ENCODE data around the gene NPAS4. TPM values are rescaled to one million over a fixed set of nuclear protein-coding genes. Genes with fewer than 3 reads are reported as not detected.

NPAS4 gene
- polyA plus RNA-seq, 1 donor = 1.7 TPM

Other genes starting within 250 kb of the NPAS4 start
- gene KLC2, start 163.3 kb upstream of the NPAS4 start, polyA plus RNA-seq = 18.2 TPM
- 122 TPM for gene RAB1B, start 152.4 kb upstream of the NPAS4 start, polyA plus RNA-seq
- 8.0 TPM for gene CNIH2, start 142.9 kb upstream of the NPAS4 start, polyA plus RNA-seq
- 102 TPM for gene YIF1A, start 131.9 kb upstream of the NPAS4 start, polyA plus RNA-seq
- gene TMEM151A, start 129.1 kb upstream of the NPAS4 start, polyA plus RNA-seq = 3.1 TPM
- gene CD248, start 104.0 kb upstream of the NPAS4 start, polyA plus RNA-seq = 24.6 TPM
- gene RIN1, start 84.6 kb upstream of the NPAS4 start, polyA plus RNA-seq = 5.2 TPM
- gene BRMS1, start 75.9 kb upstream of the NPAS4 start, polyA plus RNA-seq = 32.4 TPM
- gene B4GAT1, start 73.4 kb upstream of the NPAS4 start, polyA plus RNA-seq = 31.0 TPM
- gene SLC29A2, start 49.3 kb upstream of the NPAS4 start, polyA plus RNA-seq = 13.2 TPM
- 69.5 TPM for gene MRPL11, start 17.8 kb downstream of the NPAS4 start, polyA plus RNA-seq
- 5.1 TPM for gene PELI3, start 45.9 kb downstream of the NPAS4 start, polyA plus RNA-seq
- gene DPP3, start 59.4 kb downstream of the NPAS4 start, polyA plus RNA-seq = 28.8 TPM
- 40.8 TPM for gene BBS1, start 89.6 kb downstream of the NPAS4 start, polyA plus RNA-seq
- 8.5 TPM for gene ZDHHC24, start 125.0 kb downstream of the NPAS4 start, polyA plus RNA-seq
- 0.22 TPM for gene ACTN3, start 125.9 kb downstream of the NPAS4 start, polyA plus RNA-seq
- 11.9 TPM for gene CTSF, start 147.6 kb downstream of the NPAS4 start, polyA plus RNA-seq
- gene CCDC87, start 172.0 kb downstream of the NPAS4 start, polyA plus RNA-seq = 0.09 TPM
- 55.8 TPM for gene CCS, start 172.2 kb downstream of the NPAS4 start, polyA plus RNA-seq
- 68.5 TPM for gene RBM14, start 195.6 kb downstream of the NPAS4 start, polyA plus RNA-seq
- gene RBM4, start 217.7 kb downstream of the NPAS4 start, polyA plus RNA-seq = 145 TPM